Adrenal gland (tissue), 12 donors: ENCODE measurements around the gene PRKG1. TPM values are rescaled to one million over a fixed set of nuclear protein-coding genes. Genes with fewer than 3 reads are reported as not detected.

Source experiments
- DNase-seq, 7 donors: peaks; one replicate each; pipeline ENCODE4 v3.0.0-alpha.2; 2019 to 2020
- H3K27ac ChIP-seq, 5 donors: fragments of 200-600 bp; sonication (generic) in 4 of 5; 1 replicate in 3 of 5; 2 replicates in 2 of 5; pipeline versions ENCODE4 v1.5.1 to v1.8.0; 2016 to 2020; ENCODE audit warnings: mild to moderate bottlenecking in 1 of 5
- H3K27me3 ChIP-seq: fragments of 200-600 bp; 2 replicates; pipeline ENCODE4 v1.8.0; 2021
- H3K36me3 ChIP-seq, 2 donors: fragments of 200-600 bp; replicated peaks in 1 of 2; 1 replicate in 1 of 2; 2 replicates in 1 of 2; pipeline versions ENCODE4 v1.5.1 to v1.8.0; 2018 to 2022
- H3K4me1 ChIP-seq, 2 donors: fragments of 200-600 bp; replicated peaks in 1 of 2; 1 replicate in 1 of 2; 2 replicates in 1 of 2; pipeline versions ENCODE4 v1.5.1 to v1.8.0; 2018 to 2021
- H3K4me3 ChIP-seq, 4 donors: fragments of 200-600 bp; sonication (generic) in 3 of 4; one replicate each; pipeline ENCODE4 v1.5.1; 2016 to 2018
- H3K9me3 ChIP-seq, 3 donors: fragments of 200-600 bp; sonication (generic) in 1 of 3; replicated peaks in 1 of 3; 1 replicate in 2 of 3; 2 replicates in 1 of 3; pipeline versions ENCODE4 v1.5.1 to v1.8.0; 2016 to 2021
- POLR2A ChIP-seq, 2 donors: fragments of 450-650 bp; IDR thresholded peaks; one replicate each; pipeline ENCODE4 v1.6.1; 2017; ENCODE audit warnings: antibody characterized with exemption in 2 of 2, mild to moderate bottlenecking in 2 of 2, moderate library complexity in 1 of 2
- WGBS, 4 donors: extraction: QIAGEN DNeasy Blood & Tissue Kit in 2 of 4; methylation state at CpG; one replicate each; pipeline versions ENCODE4 v1.1.5 to v1.1.7; 2013 to 2017; 5-methylcytosine and 5-hydroxymethylcytosine counted together
- intact Hi-C, 2 donors: fragments of 100-400 bp; cut with DNase I; formaldehyde crosslinking; loops; one replicate each; pipeline versions ENCODE4 v1.14.1 to v1.15.0; 2022 to 2023
- polyA plus RNA-seq, 3 donors: library from polyadenylated mRNA; stranded (reverse); fragments of 200-250 nt in 2 of 3; fragments of 350-450 nt in 1 of 3; fragmentation: Illumina TruSeq in 1 of 3; extraction: RNeasy Lipid Tissue Mini Kit (QIAGEN cat#74804) in 1 of 3; gene quantifications; one replicate each; pipeline ENCODE4 v1.2.3, GENCODE V29; 2013 to 2014
- total RNA-seq, 9 donors: library from RNA; depleted of rRNA in 4 of 9; stranded (reverse); fragments of >200 nt in 4 of 9; fragments of 120-200 nt in 1 of 9; fragmentation: NEBNext Ultra II Directional in 1 of 9; extraction: Animal tissue kit (Norgen Biotek cat#: 25700) in 1 of 9; gene quantifications; one replicate each; pipeline versions ENCODE4 v1.1.0 to v1.2.4, GENCODE V29; 2013 to 2023
- TF ChIP-seq, protein P1 (sequence below), 6 experiments: fragments of 450-650 bp in 4 of 6; fragments of 200-600 bp in 2 of 6; sonication (generic) in 1 of 6; IDR thresholded peaks; 1 replicate in 5 of 6; 2 replicates in 1 of 6; pipeline versions ENCODE4 v1.5.1 to v1.8.0; 2016 to 2021; ENCODE audit warnings: antibody characterized with exemption in 6 of 6, mild to moderate bottlenecking in 2 of 6, moderate library complexity in 1 of 6
- donor health status: healthy with polysubstance abuse.
- donor health status: Bipolar disorder and iron deficiency.
- donor health status: DM: yes; HTN: yes; CAD: no.
- donor health status: DM: no; HTN: no; CAD: no.
- donor health status: DM: no; HTN: no; CAD: no.
- donor health status: DM: yes; HTN: yes; CAD: no.

Gene PRKG1
- total and polyA plus RNA-seq, 12 donors, result 6.9 to 104 (median 29.7) TPM

DNA sequence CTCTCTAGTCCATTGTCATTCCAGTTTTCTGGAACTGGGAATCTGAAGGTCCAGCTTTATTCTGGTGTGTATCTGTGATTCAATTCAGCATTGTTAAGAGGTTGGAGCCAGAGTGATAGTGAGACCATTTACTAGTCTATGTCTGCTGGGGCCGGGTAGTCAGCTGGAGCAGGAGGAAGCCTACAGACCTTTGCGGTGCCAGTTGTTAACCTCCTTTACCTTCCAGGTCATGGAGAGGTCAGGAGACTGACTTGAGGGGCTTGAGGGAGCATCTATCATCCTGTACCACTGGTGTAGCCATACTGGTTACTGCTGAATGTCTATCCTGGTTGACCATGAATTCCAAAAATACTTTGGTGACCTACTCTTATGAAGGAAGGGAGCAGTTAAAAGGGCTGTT, 634.3 kb downstream of the PRKG1 start:
- TF ChIP-seq, protein P1, sequence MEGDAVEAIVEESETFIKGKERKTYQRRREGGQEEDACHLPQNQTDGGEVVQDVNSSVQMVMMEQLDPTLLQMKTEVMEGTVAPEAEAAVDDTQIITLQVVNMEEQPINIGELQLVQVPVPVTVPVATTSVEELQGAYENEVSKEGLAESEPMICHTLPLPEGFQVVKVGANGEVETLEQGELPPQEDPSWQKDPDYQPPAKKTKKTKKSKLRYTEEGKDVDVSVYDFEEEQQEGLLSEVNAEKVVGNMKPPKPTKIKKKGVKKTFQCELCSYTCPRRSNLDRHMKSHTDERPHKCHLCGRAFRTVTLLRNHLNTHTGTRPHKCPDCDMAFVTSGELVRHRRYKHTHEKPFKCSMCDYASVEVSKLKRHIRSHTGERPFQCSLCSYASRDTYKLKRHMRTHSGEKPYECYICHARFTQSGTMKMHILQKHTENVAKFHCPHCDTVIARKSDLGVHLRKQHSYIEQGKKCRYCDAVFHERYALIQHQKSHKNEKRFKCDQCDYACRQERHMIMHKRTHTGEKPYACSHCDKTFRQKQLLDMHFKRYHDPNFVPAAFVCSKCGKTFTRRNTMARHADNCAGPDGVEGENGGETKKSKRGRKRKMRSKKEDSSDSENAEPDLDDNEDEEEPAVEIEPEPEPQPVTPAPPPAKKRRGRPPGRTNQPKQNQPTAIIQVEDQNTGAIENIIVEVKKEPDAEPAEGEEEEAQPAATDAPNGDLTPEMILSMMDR (IDR thresholded peaks at IDR 0.05), result no peak
- TF ChIP-seq POLR2A (IDR thresholded peaks at IDR 0.05), result no peak
- Histone ChIP-seq H3K9me3 (no peaks in the 10 kb centered on the region), H3K36me3 (no peaks in the 10 kb centered on the region), H3K27me3 (no peaks in the 10 kb centered on the region), H3K27ac (no peak overlapping the region), H3K4me3 (no peak overlapping the region), H3K4me1 (peaks cover 9 to 15% of the 10 kb centered on the region in 2 donors)
- intact Hi-C loops, result no loop called here
- 78 to 90% (median 83%) methylated on average over 2 of the region's 2 CpGs; no CpG with 5 or more reads in 1 of the 4 donors for WGBS, 4 donors
- no peak for DNase-seq

DNA sequence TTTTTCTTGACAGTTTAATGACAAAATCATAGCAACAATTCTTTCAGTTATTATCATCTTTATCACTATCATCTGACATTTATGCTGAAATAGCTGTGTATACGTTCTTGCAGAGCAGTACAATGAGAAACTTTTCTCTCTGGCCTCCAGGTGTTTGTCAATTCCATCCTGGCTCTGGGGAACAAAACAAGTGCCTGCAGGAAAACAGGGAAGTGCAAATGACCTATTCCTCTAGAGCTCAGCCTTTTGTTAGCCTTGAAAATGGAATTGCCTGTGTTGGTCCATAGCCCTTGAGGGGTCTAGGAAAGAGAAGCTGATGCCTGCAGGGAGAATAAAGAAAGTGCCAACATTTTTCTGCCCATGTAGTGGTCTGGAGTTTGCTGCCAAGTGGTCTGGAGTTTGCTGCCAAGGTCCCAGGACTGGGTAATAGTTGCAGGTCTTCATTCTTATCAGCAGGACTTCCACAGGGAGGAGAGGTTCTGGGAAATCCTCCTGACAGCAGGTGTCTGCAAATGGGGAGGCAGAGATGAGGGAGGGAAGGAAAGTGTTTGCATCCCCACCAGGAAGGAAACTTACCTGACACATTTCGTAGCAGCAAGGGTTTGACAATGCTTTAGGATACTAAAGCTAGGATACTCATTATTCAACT, 635.2 kb downstream of the PRKG1 start:
- 79 to 88% (median 87%) methylated on average over 2 of the region's 2 CpGs for WGBS, 4 donors
- Histone ChIP-seq H3K4me1 (peaks cover 9 to 15% of the 10 kb centered on the region in 2 donors), H3K4me3 (no peak overlapping the region), H3K27me3 (no peaks in the 10 kb centered on the region), H3K36me3 (no peaks in the 10 kb centered on the region), H3K27ac (no peak overlapping the region), H3K9me3 (no peaks in the 10 kb centered on the region)
- TF ChIP-seq POLR2A (IDR thresholded peaks at IDR 0.05), result no peak
- TF ChIP-seq, protein P1 (IDR thresholded peaks at IDR 0.05), result no peak
- intact Hi-C loops, result no loop called here
- no peak for DNase-seq

DNA sequence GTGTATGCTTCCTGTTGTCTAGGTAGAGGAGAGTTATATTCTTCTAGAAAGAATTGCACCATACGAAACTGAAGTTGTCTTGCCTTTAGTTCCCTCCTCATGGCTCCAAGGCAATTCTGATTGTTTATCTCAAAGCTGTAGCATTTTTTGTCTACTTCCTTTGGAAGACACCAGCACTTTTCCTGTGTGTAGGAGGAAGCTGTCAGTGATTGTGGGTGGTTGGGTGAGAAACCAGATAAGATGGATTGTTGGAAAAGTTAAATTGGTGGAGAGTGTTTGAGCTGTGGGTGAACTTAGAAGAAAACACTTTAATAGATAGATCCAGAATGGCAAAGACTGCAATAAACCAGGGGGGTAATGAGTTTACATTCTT, 637.2 kb downstream of the PRKG1 start:
- no peaks in the 10 kb centered on the region for H3K36me3 ChIP-seq
- H3K4me1 ChIP-seq, result peaks cover 2 to 7% of the 10 kb centered on the region in 2 donors
- no peaks in the 10 kb centered on the region for H3K27me3 ChIP-seq
- no peak for TF ChIP-seq POLR2A (IDR thresholded peaks at IDR 0.05)
- no peak for DNase-seq
- no peak overlapping the region for H3K27ac ChIP-seq
- 57 to 68% (median 65%) methylated on average over 1 of the region's 1 CpG for WGBS, 4 donors
- no peaks in the 10 kb centered on the region for H3K9me3 ChIP-seq
- intact Hi-C loops, result no loop called here
- no peak overlapping the region for H3K4me3 ChIP-seq

DNA sequence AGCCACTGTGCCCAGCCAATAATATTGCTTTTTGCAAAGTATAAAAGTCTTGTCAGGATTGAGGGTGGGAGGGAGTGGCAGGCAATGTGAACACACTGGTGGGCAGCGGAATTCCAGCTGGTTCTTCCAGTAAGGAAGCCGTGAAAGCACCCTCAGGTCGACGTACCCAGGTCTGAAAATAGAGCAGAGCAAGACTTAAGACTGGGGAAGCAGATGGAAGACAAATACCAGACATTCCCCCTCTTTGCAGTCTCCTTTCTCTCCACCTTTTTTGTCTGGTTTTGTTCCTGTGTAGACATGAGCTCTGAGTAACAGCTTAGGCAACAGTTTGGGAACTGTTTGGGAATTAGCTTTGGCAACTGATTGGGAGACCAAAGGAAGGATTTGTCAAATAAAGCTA, 642.7 kb downstream of the PRKG1 start:
- intact Hi-C loops, result no loop called here
- H3K9me3 ChIP-seq, result no peaks in the 10 kb centered on the region
- DNase-seq, result no peak
- no peak for TF ChIP-seq POLR2A (IDR thresholded peaks at IDR 0.05)
- TF ChIP-seq, protein P1 (IDR thresholded peaks at IDR 0.05), result no peak
- peaks cover 0 to 6% of the 10 kb centered on the region in 2 donors for H3K4me1 ChIP-seq
- H3K27ac ChIP-seq, result no peak overlapping the region
- no peaks in the 10 kb centered on the region for H3K27me3 ChIP-seq
- no peak overlapping the region for H3K4me3 ChIP-seq
- WGBS, 4 donors, result 89 to 92% (median 91%) methylated on average over 4 of the region's 4 CpGs
- H3K36me3 ChIP-seq, result no peaks in the 10 kb centered on the region

DNA sequence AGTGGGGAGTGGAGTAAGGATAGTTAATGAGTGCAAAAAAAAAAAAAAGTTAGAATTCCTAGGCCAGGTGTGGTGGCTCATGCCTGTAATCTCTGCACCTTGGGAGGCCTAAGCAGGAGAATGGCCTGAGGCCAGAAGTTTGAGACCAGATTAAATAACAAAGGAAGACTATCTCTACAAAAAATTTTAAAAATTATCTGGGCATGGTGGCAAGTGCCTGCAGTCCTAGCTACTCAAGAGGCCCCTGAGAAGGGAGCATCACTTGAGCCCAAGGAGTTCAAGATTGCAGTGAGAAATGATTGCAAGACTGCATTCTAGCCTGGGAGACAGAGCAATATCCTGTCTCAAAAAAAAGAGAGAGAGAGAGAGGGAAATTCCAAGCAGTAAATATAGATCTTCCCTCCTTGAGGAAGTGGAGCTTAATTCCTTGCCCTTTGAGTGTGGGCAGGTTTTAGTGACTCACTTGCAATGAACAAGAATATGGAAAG, 644.6 kb downstream of the PRKG1 start:
- Histone ChIP-seq H3K36me3 (no peaks in the 10 kb centered on the region), H3K9me3 (no peaks in the 10 kb centered on the region), H3K4me1 (peaks cover 0 to 6% of the 10 kb centered on the region in 2 donors), H3K27me3 (no peaks in the 10 kb centered on the region), H3K27ac (no peak overlapping the region), H3K4me3 (no peak overlapping the region)
- intact Hi-C loops, result no loop called here
- DNase-seq, result no peak
- TF ChIP-seq, protein P1 (IDR thresholded peaks at IDR 0.05), result no peak
